Smooth muscle cell (in vitro differentiated cells): ENCODE data around the gene TRAIP. TPM values are rescaled to one million over a fixed set of nuclear protein-coding genes. Genes with fewer than 3 reads are reported as not detected.

Experiments
- DNase-seq: peaks from one replicate; lab custom pipeline; 2025; ENCODE audit not compliant: unreplicated experiment; lab: John Stamatoyannopoulos, UW
- H2AFZ ChIP-seq: fragments of 200-600 bp; sonication (generic); 2 replicates; pipeline ENCODE4 v1.6.0; 2016; ENCODE audit warnings: antibody characterized with exemption, low read depth, mild to moderate bottlenecking
- H3F3A ChIP-seq: fragments of 200-600 bp; sonication (generic); 2 replicates; pipeline ENCODE4 v1.6.0; 2017; ENCODE audit warnings: antibody characterized with exemption, low read depth
- H3K27ac ChIP-seq: fragments of 200-600 bp; sonication (generic); 2 replicates; pipeline ENCODE4 v1.5.1; 2016; ENCODE audit warnings: low read depth, mild to moderate bottlenecking
- H3K27me3 ChIP-seq: fragments of 200-600 bp; sonication (generic); 2 replicates; pipeline ENCODE4 v1.6.1; 2016; ENCODE audit warnings: low read depth, mild to moderate bottlenecking
- H3K36me3 ChIP-seq: fragments of 200-600 bp; sonication (generic); 2 replicates; pipeline ENCODE4 v1.5.1; 2016; ENCODE audit warnings: low read depth
- H3K4me1 ChIP-seq: fragments of 200-600 bp; sonication (generic); 2 replicates; pipeline ENCODE4 v1.5.1; 2016; ENCODE audit warnings: low read depth
- H3K4me2 ChIP-seq: fragments of 200-600 bp; sonication (generic); 2 replicates; pipeline ENCODE4 v1.6.0; 2016; ENCODE audit warnings: mild to moderate bottlenecking
- H3K4me3 ChIP-seq: fragments of 200-600 bp; sonication (generic); 2 replicates; pipeline ENCODE4 v1.5.1; 2016; ENCODE audit warnings: mild to moderate bottlenecking
- H3K79me2 ChIP-seq: fragments of 200-600 bp; sonication (generic); 2 replicates; pipeline ENCODE4 v1.6.0; 2016; ENCODE audit warnings: low read depth, mild to moderate bottlenecking
- H3K9ac ChIP-seq: fragments of 200-600 bp; sonication (generic); 2 replicates; pipeline ENCODE4 v1.6.0; 2016; ENCODE audit warnings: low read depth
- H3K9me3 ChIP-seq: fragments of 200-600 bp; sonication (generic); replicated peaks from 2 replicates; pipeline ENCODE4 v1.5.1; 2016; ENCODE audit warnings: low read depth
- H4K20me1 ChIP-seq: fragments of 200-600 bp; sonication (generic); 2 replicates; pipeline ENCODE4 v1.6.0; 2016; ENCODE audit warnings: low read depth
- WGBS: methylation state at CpG from one replicate; pipeline ENCODE4 v1.1.7; 2016; ENCODE audit warnings: low lambda C conversion rate; 5-methylcytosine and 5-hydroxymethylcytosine counted together
- polyA plus RNA-seq: library from polyadenylated mRNA; unstranded; fragments of >200 nt; fragmentation: Nextera tagmentation; extraction: Ambion mirVana; gene quantifications from 2 replicates; pipeline ENCODE4 v1.2.1, GENCODE V29; 2016
- total RNA-seq: library from RNA; depleted of rRNA; stranded (reverse); fragments of >200 nt; gene quantifications from 2 replicates; pipeline ENCODE4 v1.2.3, GENCODE V29; 2014
- TF ChIP-seq, protein P1 (sequence below): fragments of 200-600 bp; sonication (generic); IDR thresholded peaks from 2 replicates; pipeline ENCODE4 v1.5.1; 2017; ENCODE audit warnings: borderline replicate concordance, mild to moderate bottlenecking, antibody characterized with exemption; ENCODE audit not compliant: insufficient read depth, poor library complexity, severe bottlenecking

TRAIP gene
- total and polyA plus RNA-seq, 2 experiments from 2014 or later, result 1.1 to 3.3 TPM

DNA sequence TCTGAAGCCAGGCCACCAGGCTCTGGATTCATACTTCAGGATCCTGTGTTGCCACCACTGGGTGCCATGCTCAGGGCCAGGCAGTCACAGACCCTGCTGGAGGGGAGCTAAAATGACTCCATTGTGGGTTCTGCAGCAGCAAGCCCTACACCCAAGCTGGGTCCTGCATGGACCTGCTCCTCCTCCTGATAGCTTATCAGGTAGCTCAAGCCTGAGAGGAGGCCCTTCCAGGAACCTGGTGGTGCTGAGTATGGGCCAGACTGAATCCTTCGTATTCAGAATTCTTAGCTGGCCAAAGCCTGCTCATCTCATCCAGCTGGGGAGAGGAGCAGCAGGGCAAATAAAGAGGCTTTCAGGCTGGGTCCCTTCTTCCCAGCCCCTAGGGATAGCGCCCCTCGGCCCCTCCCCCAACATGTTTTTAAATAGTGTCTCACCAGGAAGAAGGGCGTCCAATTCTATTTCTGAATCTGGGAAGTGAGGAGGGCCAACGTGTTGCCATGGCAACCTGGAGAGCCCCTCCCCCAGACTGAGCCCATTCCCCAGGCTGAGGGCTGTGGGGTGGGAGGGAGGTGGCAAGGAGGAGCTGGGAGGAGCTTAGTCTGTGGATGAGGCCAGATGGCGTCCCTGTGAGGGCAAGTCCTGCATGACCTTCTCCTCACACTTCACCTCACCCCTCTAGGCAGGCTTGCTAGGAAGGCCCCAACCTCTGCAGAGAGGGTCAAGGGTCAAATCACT is 24.4 kb upstream of the TRAIP start:
- no peak overlapping the region for H2AFZ ChIP-seq
- no peaks in the 10 kb centered on the region for H3K4me1 ChIP-seq
- H3K4me3 ChIP-seq, result no peak overlapping the region
- H4K20me1 ChIP-seq, result no peaks in the 10 kb centered on the region
- 64% methylated on average over 6 of the region's 6 CpGs for WGBS
- no peaks in the 10 kb centered on the region for H3K79me2 ChIP-seq
- no peak overlapping the region for H3K9ac ChIP-seq
- no peaks in the 10 kb centered on the region for H3K9me3 ChIP-seq
- no peaks in the 10 kb centered on the region for H3F3A ChIP-seq
- no peak for DNase-seq
- H3K27ac ChIP-seq, result no peak overlapping the region
- H3K27me3 ChIP-seq, result peaks cover 3% of the 10 kb centered on the region
- TF ChIP-seq, protein P1, sequence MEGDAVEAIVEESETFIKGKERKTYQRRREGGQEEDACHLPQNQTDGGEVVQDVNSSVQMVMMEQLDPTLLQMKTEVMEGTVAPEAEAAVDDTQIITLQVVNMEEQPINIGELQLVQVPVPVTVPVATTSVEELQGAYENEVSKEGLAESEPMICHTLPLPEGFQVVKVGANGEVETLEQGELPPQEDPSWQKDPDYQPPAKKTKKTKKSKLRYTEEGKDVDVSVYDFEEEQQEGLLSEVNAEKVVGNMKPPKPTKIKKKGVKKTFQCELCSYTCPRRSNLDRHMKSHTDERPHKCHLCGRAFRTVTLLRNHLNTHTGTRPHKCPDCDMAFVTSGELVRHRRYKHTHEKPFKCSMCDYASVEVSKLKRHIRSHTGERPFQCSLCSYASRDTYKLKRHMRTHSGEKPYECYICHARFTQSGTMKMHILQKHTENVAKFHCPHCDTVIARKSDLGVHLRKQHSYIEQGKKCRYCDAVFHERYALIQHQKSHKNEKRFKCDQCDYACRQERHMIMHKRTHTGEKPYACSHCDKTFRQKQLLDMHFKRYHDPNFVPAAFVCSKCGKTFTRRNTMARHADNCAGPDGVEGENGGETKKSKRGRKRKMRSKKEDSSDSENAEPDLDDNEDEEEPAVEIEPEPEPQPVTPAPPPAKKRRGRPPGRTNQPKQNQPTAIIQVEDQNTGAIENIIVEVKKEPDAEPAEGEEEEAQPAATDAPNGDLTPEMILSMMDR, result no peak
- no peaks in the 10 kb centered on the region for H3K36me3 ChIP-seq
- H3K4me2 ChIP-seq, result no peak overlapping the region

- Histone ChIP-seq H4K20me1 (no peaks in the 10 kb centered on the region), H3K4me1 (no peaks in the 10 kb centered on the region), H3K4me3 (no peak overlapping the region), H3K36me3 (no peaks in the 10 kb centered on the region), H3K27me3 (peaks cover 3% of the 10 kb centered on the region), H2AFZ (no peak overlapping the region), H3K27ac (no peak overlapping the region), H3K9me3 (no peaks in the 10 kb centered on the region), H3K79me2 (no peaks in the 10 kb centered on the region), H3K9ac (no peak overlapping the region), H3K4me2 (no peak overlapping the region), H3F3A (no peaks in the 10 kb centered on the region)
- 74% methylated on average over 2 of the region's 2 CpGs for whole genome bisulfite sequencing
- TF ChIP-seq, protein P1, result no peak
- no peak for DNase-seq
These were observed 23.4 kb upstream of the TRAIP start for GRCh38 chr3:49879721-49880120.

DNA sequence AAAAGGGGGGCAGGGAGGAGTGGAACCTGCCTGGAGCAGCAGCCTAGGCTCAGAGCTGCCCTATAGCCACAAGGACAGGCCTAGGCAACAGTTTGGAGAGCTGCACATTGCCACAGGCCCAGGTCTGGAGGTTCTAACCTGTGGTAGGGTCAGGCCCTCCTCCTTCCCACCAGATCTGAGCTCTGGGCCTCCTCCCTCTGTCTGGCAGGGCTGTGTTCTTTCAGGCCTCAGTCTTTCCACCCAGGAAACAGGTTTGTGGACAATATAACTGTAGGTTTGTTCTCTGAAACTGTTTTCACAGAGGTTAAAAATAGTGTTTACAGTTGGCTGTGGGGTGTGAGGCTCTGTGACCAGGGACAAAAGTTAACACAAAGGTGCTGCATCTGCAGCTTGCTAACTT is 22.3 kb upstream of the TRAIP start:
- no peak overlapping the region for H3K27ac ChIP-seq
- no peaks in the 10 kb centered on the region for H3K9me3 ChIP-seq
- no peak overlapping the region for H2AFZ ChIP-seq
- TF ChIP-seq, protein P1, result no peak
- no peaks in the 10 kb centered on the region for H3F3A ChIP-seq
- H3K79me2 ChIP-seq, result no peaks in the 10 kb centered on the region
- no peak overlapping the region for H3K9ac ChIP-seq
- no peaks in the 10 kb centered on the region for H3K36me3 ChIP-seq
- H4K20me1 ChIP-seq, result no peaks in the 10 kb centered on the region
- H3K4me3 ChIP-seq, result no peak overlapping the region
- no peak overlapping the region for H3K4me2 ChIP-seq
- peaks cover 3% of the 10 kb centered on the region for H3K27me3 ChIP-seq
- H3K4me1 ChIP-seq, result no peaks in the 10 kb centered on the region
- DNase-seq, result no peak

DNA sequence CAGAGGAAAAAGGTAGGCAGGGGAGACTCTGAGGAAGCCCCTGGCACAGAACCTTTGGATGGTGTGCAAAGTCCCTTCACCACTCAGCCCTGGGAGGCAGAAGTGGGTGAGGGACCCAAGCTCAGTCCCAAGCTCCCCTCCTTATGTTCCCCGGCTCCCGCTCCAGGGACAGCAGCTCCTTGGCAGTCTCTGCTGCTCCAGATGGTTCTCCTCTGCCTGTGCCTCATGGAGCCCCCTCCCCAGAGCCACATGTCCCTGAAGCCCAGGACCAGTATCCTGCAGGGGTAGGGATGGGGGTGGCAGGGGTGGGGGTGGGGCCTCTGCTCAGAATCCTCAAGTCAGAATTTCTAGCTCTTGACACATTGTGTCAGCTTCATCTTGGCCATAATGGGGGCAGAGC is 21.4 kb upstream of the TRAIP start:
- no peaks in the 10 kb centered on the region for H3K9me3 ChIP-seq
- no peaks in the 10 kb centered on the region for H3K36me3 ChIP-seq
- no peak overlapping the region for H3K27ac ChIP-seq
- no peaks in the 10 kb centered on the region for H3K4me1 ChIP-seq
- no peak for DNase-seq
- H3K79me2 ChIP-seq, result no peaks in the 10 kb centered on the region
- H3F3A ChIP-seq, result no peaks in the 10 kb centered on the region
- H3K9ac ChIP-seq, result no peak overlapping the region
- no peak overlapping the region for H2AFZ ChIP-seq
- no peak overlapping the region for H3K4me2 ChIP-seq
- peaks cover 3% of the 10 kb centered on the region for H3K27me3 ChIP-seq
- TF ChIP-seq, protein P1, result no peak
- 100% methylated on average over 2 of the region's 2 CpGs for WGBS
- no peak overlapping the region for H3K4me3 ChIP-seq
- no peaks in the 10 kb centered on the region for H4K20me1 ChIP-seq
